ENCODE results near the gene KIF26B.
"Not testable (repeated sequence)": the region's sequence is repeated elsewhere in the genome, so short reads cannot be mapped to it uniquely, and the experiment has no call there.

The KIF26B gene

DNA sequence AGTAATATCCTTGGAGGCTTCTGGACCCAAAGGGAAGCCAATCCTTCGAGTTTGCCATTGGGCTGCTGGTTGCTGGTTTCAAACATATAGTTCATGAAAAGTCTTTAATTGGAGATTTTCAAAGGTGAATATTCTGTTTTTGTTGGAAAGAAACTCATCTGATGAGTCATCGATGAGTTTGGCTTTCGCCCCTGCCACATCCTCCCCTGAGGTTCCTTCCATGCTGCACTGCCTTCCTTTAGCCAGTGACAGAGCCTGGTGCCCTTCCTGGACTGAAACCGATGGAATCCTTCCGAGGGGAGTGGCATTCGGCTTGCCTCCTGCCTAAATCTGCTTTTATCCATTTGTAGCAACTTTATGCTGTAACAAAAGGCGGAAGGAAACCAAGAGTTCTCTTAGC is 550.0 kb downstream of the KIF26B start:
- no peak overlapping the region for H3K4me3 ChIP-seq (ENCODE audit: low read length)
- no peaks in the 10 kb centered on the region for H3K27me3 ChIP-seq (ENCODE audit: control insufficient read depth, insufficient read depth, low read length)
- H3K27ac ChIP-seq (ENCODE audit: low read depth, low read length): no peak overlapping the region
- H3K9ac ChIP-seq (ENCODE audit: low read length): no peak overlapping the region
- no peaks in the 10 kb centered on the region for H3K36me3 ChIP-seq (ENCODE audit: control insufficient read depth, insufficient read depth, low read length)
- no peaks in the 10 kb centered on the region for H3K4me1 ChIP-seq (ENCODE audit: control insufficient read depth, insufficient read depth, low read length)

DNA sequence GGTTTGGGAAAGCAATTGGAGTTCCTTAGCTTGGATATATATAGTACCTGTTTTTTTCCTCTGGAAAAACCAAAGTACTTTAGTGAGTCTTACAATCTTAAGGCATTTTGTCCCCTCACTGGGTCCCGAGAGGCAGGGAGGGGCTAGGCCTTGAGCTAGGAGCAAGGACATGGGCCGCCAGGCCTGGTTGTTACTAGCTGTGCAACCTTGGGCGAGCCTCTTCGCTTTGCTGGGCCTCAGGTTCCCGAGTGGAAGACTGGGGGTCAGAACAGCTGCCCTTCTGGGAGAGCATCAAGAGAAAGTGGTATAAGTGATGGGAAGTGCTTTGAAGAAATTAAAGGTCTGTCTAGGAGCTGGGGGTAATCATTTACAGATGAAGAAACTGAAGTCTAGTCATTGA is 553.2 kb downstream of the KIF26B start:
- H3K4me3 ChIP-seq (ENCODE audit: low read length): no peak overlapping the region
- H3K27ac ChIP-seq (ENCODE audit: low read depth, low read length): no peak overlapping the region
- no peak overlapping the region for H3K9ac ChIP-seq (ENCODE audit: low read length)
- H3K36me3 ChIP-seq (ENCODE audit: control insufficient read depth, insufficient read depth, low read length): no peaks in the 10 kb centered on the region
- H3K4me1 ChIP-seq (ENCODE audit: control insufficient read depth, insufficient read depth, low read length): no peaks in the 10 kb centered on the region
- no peaks in the 10 kb centered on the region for H3K27me3 ChIP-seq (ENCODE audit: control insufficient read depth, insufficient read depth, low read length)

GRCh38 chr1:245710961-245711903 is 556.4 kb downstream of the KIF26B start:
- Histone ChIP-seq H3K4me3 (ENCODE audit: low read length) (no peak overlapping the region), H3K27ac (ENCODE audit: low read depth, low read length) (no peak overlapping the region), H3K9ac (ENCODE audit: low read length) (no peak overlapping the region), H3K36me3 (ENCODE audit: control insufficient read depth, insufficient read depth, low read length) (no peaks in the 10 kb centered on the region), H3K4me1 (ENCODE audit: control insufficient read depth, insufficient read depth, low read length) (no peaks in the 10 kb centered on the region), H3K27me3 (ENCODE audit: control insufficient read depth, insufficient read depth, low read length) (no peaks in the 10 kb centered on the region)

GRCh38 chr1:245714027-245714426 is 559.2 kb downstream of the KIF26B start:
- H3K27me3 ChIP-seq (ENCODE audit: control insufficient read depth, insufficient read depth, low read length); H3K36me3 ChIP-seq (ENCODE audit: control insufficient read depth, insufficient read depth, low read length); H3K9ac ChIP-seq (ENCODE audit: low read length); H3K4me1 ChIP-seq (ENCODE audit: control insufficient read depth, insufficient read depth, low read length); H3K27ac ChIP-seq (ENCODE audit: low read depth, low read length); H3K4me3 ChIP-seq (ENCODE audit: low read length): not testable (repeated sequence)

DNA sequence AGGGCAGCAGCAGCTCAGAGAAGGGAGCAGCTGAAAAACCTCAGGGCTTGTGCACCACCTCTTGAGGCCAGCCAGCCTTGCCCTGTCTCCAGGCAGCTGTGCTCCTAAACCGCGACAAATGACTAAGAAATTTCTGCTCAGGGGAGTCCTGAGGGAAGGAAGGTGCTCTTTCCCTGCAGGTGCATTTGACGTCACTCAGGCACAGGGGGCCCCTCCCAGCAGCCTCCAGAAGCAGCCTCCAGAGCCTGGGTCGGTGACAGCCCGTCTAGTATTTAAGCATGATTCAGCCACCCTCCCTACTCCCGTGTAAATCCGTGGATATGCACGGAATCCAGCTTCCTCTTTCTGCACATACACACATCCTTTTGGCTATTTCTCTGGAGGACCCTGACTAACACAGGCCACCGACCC is 560.5 kb downstream of the KIF26B start:
- no peak overlapping the region for H3K27ac ChIP-seq (ENCODE audit: low read depth, low read length)
- no peaks in the 10 kb centered on the region for H3K4me1 ChIP-seq (ENCODE audit: control insufficient read depth, insufficient read depth, low read length)
- no peak overlapping the region for H3K9ac ChIP-seq (ENCODE audit: low read length)
- no peaks in the 10 kb centered on the region for H3K36me3 ChIP-seq (ENCODE audit: control insufficient read depth, insufficient read depth, low read length)
- no peaks in the 10 kb centered on the region for H3K27me3 ChIP-seq (ENCODE audit: control insufficient read depth, insufficient read depth, low read length)
- no peak overlapping the region for H3K4me3 ChIP-seq (ENCODE audit: low read length)

- H3K4me3 ChIP-seq (ENCODE audit: low read length): no peak overlapping the region
- no peaks in the 10 kb centered on the region for H3K4me1 ChIP-seq (ENCODE audit: control insufficient read depth, insufficient read depth, low read length)
- H3K9ac ChIP-seq (ENCODE audit: low read length): no peak overlapping the region
- no peaks in the 10 kb centered on the region for H3K27me3 ChIP-seq (ENCODE audit: control insufficient read depth, insufficient read depth, low read length)
- H3K36me3 ChIP-seq (ENCODE audit: control insufficient read depth, insufficient read depth, low read length): no peaks in the 10 kb centered on the region
- no peak overlapping the region for H3K27ac ChIP-seq (ENCODE audit: low read depth, low read length)
Observed at GRCh38 chr1:245715970-245716369, 561.2 kb downstream of the KIF26B start.

DNA sequence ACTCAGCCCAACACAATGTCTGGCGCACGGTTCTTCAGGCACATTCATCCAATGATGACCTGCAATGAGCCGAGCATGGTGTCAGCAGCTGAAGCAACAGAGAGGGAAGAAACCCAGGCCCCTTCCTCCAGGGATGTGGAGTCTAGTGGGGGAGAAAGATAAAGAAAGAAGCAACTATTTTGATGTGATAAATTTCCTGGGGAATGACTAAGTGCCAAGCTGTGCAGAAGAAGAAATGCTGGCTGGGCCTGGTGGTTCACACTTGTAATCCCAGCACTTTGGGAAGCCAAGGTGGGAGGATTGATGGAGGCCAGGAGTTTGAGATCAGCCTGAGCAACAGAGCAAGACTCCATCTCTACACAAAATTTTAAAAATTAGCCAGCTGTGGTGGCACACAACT is 561.8 kb downstream of the KIF26B start:
- H3K27ac ChIP-seq (ENCODE audit: low read depth, low read length): no peak overlapping the region
- H3K4me1 ChIP-seq (ENCODE audit: control insufficient read depth, insufficient read depth, low read length): no peaks in the 10 kb centered on the region
- no peak overlapping the region for H3K9ac ChIP-seq (ENCODE audit: low read length)
- H3K36me3 ChIP-seq (ENCODE audit: control insufficient read depth, insufficient read depth, low read length): no peaks in the 10 kb centered on the region
- no peak overlapping the region for H3K4me3 ChIP-seq (ENCODE audit: low read length)
- H3K27me3 ChIP-seq (ENCODE audit: control insufficient read depth, insufficient read depth, low read length): no peaks in the 10 kb centered on the region

DNA sequence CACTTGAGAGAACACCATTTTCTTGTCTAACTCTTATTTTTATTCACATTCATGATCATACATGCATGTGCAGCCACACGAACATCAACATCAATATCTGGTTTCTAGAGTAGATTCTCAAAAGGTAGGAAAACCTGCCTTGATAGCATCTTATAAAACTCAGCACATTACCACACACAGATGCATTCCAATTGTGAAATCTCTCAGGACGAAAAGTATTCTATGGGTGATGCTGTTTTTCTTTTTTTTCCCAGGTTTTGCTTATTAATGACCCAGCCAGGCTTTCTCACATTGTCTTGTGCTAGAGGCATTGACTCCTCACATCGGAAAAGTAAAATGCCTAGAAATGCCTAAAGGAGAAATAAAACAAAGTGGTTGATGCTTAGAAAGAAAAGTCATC is 562.8 kb downstream of the KIF26B start:
- Histone ChIP-seq H3K27me3 (ENCODE audit: control insufficient read depth, insufficient read depth, low read length) (no peaks in the 10 kb centered on the region), H3K4me1 (ENCODE audit: control insufficient read depth, insufficient read depth, low read length) (no peaks in the 10 kb centered on the region), H3K4me3 (ENCODE audit: low read length) (no peak overlapping the region), H3K36me3 (ENCODE audit: control insufficient read depth, insufficient read depth, low read length) (no peaks in the 10 kb centered on the region), H3K27ac (ENCODE audit: low read depth, low read length) (no peak overlapping the region), H3K9ac (ENCODE audit: low read length) (no peak overlapping the region)

DNA sequence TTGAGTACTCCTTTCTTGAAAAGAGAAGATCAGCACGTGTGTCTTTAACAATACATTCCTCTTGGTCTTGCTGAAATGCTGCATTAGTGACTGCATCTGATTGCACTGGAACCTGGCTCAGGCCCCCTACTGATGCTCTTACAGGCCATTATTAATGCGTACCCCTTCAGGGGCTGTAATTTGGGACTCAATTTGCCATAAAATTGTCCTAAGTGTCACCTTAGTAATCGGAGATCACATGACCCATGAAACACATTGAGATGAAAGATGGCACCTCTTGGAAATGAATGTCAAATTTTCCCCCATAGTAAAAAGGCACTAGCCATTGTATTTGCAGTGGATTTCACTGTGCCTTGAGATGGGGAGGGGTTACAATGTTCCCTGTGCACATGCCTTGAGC is 563.3 kb downstream of the KIF26B start:
- H3K4me1 ChIP-seq (ENCODE audit: control insufficient read depth, insufficient read depth, low read length): no peaks in the 10 kb centered on the region
- H3K36me3 ChIP-seq (ENCODE audit: control insufficient read depth, insufficient read depth, low read length): no peaks in the 10 kb centered on the region
- no peak overlapping the region for H3K9ac ChIP-seq (ENCODE audit: low read length)
- H3K27me3 ChIP-seq (ENCODE audit: control insufficient read depth, insufficient read depth, low read length): no peaks in the 10 kb centered on the region
- H3K27ac ChIP-seq (ENCODE audit: low read depth, low read length): no peak overlapping the region
- no peak overlapping the region for H3K4me3 ChIP-seq (ENCODE audit: low read length)

DNA sequence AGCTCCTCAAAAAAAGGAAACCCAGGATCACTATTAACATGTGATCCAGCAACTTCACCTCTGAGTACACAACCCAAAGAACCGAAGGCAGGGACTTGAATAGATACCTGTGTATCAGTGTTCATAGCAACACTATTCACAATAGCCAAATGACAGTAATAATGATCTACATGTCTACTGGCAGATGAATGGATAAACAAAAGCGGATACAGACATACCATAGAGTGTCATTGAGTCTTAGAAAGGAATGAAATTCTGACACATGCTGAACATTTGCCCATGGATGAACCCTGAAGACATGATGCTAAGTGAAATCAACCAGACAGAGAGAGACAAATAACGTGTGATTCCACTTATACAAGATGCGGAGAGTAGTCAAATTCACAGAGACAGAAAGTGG is 564.2 kb downstream of the KIF26B start:
- H3K9ac ChIP-seq (ENCODE audit: low read length): no peak overlapping the region
- H3K4me1 ChIP-seq (ENCODE audit: control insufficient read depth, insufficient read depth, low read length): no peaks in the 10 kb centered on the region
- H3K36me3 ChIP-seq (ENCODE audit: control insufficient read depth, insufficient read depth, low read length): no peaks in the 10 kb centered on the region
- H3K27me3 ChIP-seq (ENCODE audit: control insufficient read depth, insufficient read depth, low read length): no peaks in the 10 kb centered on the region
- H3K27ac ChIP-seq (ENCODE audit: low read depth, low read length): no peak overlapping the region
- H3K4me3 ChIP-seq (ENCODE audit: low read length): no peak overlapping the region

- no peak overlapping the region for H3K27ac ChIP-seq (ENCODE audit: low read depth, low read length)
- H3K4me1 ChIP-seq (ENCODE audit: control insufficient read depth, insufficient read depth, low read length): no peaks in the 10 kb centered on the region
- no peak overlapping the region for H3K9ac ChIP-seq (ENCODE audit: low read length)
- H3K27me3 ChIP-seq (ENCODE audit: control insufficient read depth, insufficient read depth, low read length): no peaks in the 10 kb centered on the region
- no peaks in the 10 kb centered on the region for H3K36me3 ChIP-seq (ENCODE audit: control insufficient read depth, insufficient read depth, low read length)
- H3K4me3 ChIP-seq (ENCODE audit: low read length): no peak overlapping the region
Observed at GRCh38 chr1:245721488-245721887, 566.7 kb downstream of the KIF26B start.

DNA sequence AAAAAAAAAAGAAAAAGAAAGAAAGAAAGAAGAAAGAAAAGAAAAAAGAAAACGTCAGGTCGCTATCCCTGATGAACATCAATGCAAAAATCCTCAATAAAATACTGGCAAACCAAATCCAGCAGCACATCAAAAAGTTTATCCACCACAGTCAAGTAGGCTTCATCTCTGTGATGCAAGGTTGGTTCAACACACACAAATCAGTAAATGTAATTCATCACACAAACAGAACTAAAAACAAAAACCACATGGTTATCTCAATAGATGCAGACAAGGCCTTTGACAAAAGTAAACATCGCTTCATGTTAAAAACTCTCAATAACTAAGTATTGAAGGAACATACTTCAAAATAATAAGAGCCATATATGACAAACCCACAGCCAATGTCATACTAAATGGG is 573.2 kb downstream of the KIF26B start:
- H3K27ac ChIP-seq (ENCODE audit: low read depth, low read length); H3K36me3 ChIP-seq (ENCODE audit: control insufficient read depth, insufficient read depth, low read length); H3K4me3 ChIP-seq (ENCODE audit: low read length); H3K9ac ChIP-seq (ENCODE audit: low read length); H3K27me3 ChIP-seq (ENCODE audit: control insufficient read depth, insufficient read depth, low read length); H3K4me1 ChIP-seq (ENCODE audit: control insufficient read depth, insufficient read depth, low read length): not testable (repeated sequence)

DNA sequence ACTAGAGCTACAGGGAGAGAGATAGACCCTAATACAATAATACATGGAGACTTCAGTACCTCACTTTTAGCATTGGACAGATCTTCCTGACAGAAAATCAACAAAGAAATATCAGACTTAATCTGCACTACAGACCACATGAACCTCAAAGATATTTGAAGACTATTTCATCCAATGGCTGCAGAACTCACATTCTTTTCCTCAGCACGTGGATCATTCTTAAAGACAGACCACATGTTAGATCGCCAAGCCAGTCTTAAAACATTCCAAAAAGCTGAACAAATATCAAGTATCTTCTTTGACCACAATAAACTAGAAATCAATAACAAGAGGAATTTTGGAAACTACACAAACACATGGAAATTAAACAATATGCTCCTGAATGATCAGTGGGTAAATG is 576.0 kb downstream of the KIF26B start:
- no peaks in the 10 kb centered on the region for H3K4me1 ChIP-seq (ENCODE audit: control insufficient read depth, insufficient read depth, low read length)
- H3K36me3 ChIP-seq (ENCODE audit: control insufficient read depth, insufficient read depth, low read length): no peaks in the 10 kb centered on the region
- H3K4me3 ChIP-seq (ENCODE audit: low read length): no peak overlapping the region
- no peak overlapping the region for H3K9ac ChIP-seq (ENCODE audit: low read length)
- H3K27ac ChIP-seq (ENCODE audit: low read depth, low read length): no peak overlapping the region
- no peaks in the 10 kb centered on the region for H3K27me3 ChIP-seq (ENCODE audit: control insufficient read depth, insufficient read depth, low read length)
